Right atrium auricular region (tissue), 2 donors: ENCODE results near the gene SMAD1. TPM values are rescaled to one million over a fixed set of nuclear protein-coding genes. Genes with fewer than 3 reads are reported as not detected.

ENCODE experiments used
- DNase-seq: peaks from one replicate; pipeline ENCODE4 v3.0.0-alpha.2; 2019; ENCODE audit warnings: low spot score
- H3K27ac ChIP-seq, 2 donors: fragments of 200-600 bp; sonication (generic); 1 replicate in 1 of 2; 2 replicates in 1 of 2; pipeline ENCODE4 v1.5.1; 2016 to 2019
- H3K27me3 ChIP-seq, 2 donors: fragments of 200-600 bp; sonication (generic); one replicate each; pipeline versions ENCODE4 v1.5.1 to v1.6.0; 2017 to 2019
- H3K36me3 ChIP-seq: fragments of 200-600 bp; sonication (generic); one replicate; pipeline ENCODE4 v1.5.1; 2016
- H3K4me1 ChIP-seq, 2 donors: fragments of 200-600 bp; sonication (generic); one replicate each; pipeline versions ENCODE4 v1.5.1 to v1.6.0; 2017 to 2019
- H3K4me3 ChIP-seq, 2 donors: fragments of 200-600 bp; sonication (generic); 1 replicate in 1 of 2; 2 replicates in 1 of 2; pipeline ENCODE4 v1.5.1; 2017 to 2019; ENCODE audit warnings: mild to moderate bottlenecking in 1 of 2, moderate library complexity in 1 of 2
- H3K9me3 ChIP-seq, 2 donors: fragments of 200-600 bp; sonication (generic); one replicate each; pipeline ENCODE4 v1.5.1; 2019
- CTCF ChIP-seq, 2 donors: fragments of 200-600 bp; sonication (generic); IDR thresholded peaks; one replicate each; pipeline ENCODE4 v1.5.1; 2019; ENCODE audit warnings: antibody characterized with exemption in 2 of 2
- total RNA-seq, 2 donors: library from RNA; depleted of rRNA; stranded (reverse); fragments of >200 nt; gene quantifications; one replicate each; pipeline ENCODE4 v1.1.0, GENCODE V29; 2016

Gene SMAD1
- total RNA-seq, 2 donors from 2014 or later, result 12.5 to 13.9 TPM

- DNase-seq, result peak; percentile 68
- peak overlapping the region; percentile 94 to 95 for H3K27ac ChIP-seq
- no peaks in the 10 kb centered on the region for H3K27me3 ChIP-seq
- H3K4me1 ChIP-seq, result peaks cover 0 to 22% of the 10 kb centered on the region in 2 donors
- no peaks in the 10 kb centered on the region for H3K9me3 ChIP-seq
- TF ChIP-seq CTCF (IDR thresholded peaks at IDR 0.05), result no peak
- H3K4me3 ChIP-seq, result peak overlapping the region; percentile 85 to 94
- no peaks in the 10 kb centered on the region for H3K36me3 ChIP-seq
Measured at GRCh38 chr4:145482209-145483037, 770 bp downstream of the SMAD1 start.

- Histone ChIP-seq H3K27me3 (no peaks in the 10 kb centered on the region), H3K27ac (no peak overlapping the region), H3K4me1 (peaks cover 0 to 22% of the 10 kb centered on the region in 2 donors), H3K4me3 (peak overlapping the region; percentile 85 to 94), H3K9me3 (no peaks in the 10 kb centered on the region), H3K36me3 (no peaks in the 10 kb centered on the region)
- TF ChIP-seq CTCF (IDR thresholded peaks at IDR 0.05), result no peak
- DNase-seq, result no peak
Measured at GRCh38 chr4:145483514-145483913, 1.9 kb downstream of the SMAD1 start.

- no peak overlapping the region for H3K4me3 ChIP-seq
- no peak overlapping the region for H3K27ac ChIP-seq
- peaks cover 0 to 28% of the 10 kb centered on the region in 2 donors for H3K4me1 ChIP-seq
Measured at GRCh38 chr4:145484225-145484846, 2.7 kb downstream of the SMAD1 start.

GRCh38 chr4:145485120-145485519 is 3.5 kb downstream of the SMAD1 start:
- H3K9me3 ChIP-seq, result no peaks in the 10 kb centered on the region
- no peak for TF ChIP-seq CTCF (IDR thresholded peaks at IDR 0.05)
- H3K27me3 ChIP-seq, result no peaks in the 10 kb centered on the region
- no peak overlapping the region for H3K4me3 ChIP-seq
- H3K36me3 ChIP-seq, result no peaks in the 10 kb centered on the region
- H3K27ac ChIP-seq, result no peak overlapping the region
- DNase-seq, result no peak
- peaks cover 0 to 28% of the 10 kb centered on the region in 2 donors for H3K4me1 ChIP-seq

More at GRCh38 chr4:145484225-145484846, 2.7 kb downstream of the SMAD1 start:
- Histone ChIP-seq H3K27me3 (no peaks in the 10 kb centered on the region), H3K9me3 (no peaks in the 10 kb centered on the region), H3K36me3 (no peaks in the 10 kb centered on the region)
- TF ChIP-seq CTCF (IDR thresholded peaks at IDR 0.05), result no peak
- no peak for DNase-seq

GRCh38 chr4:145486603-145487002 is 5.0 kb downstream of the SMAD1 start:
- Histone ChIP-seq H3K4me1 (peaks cover 0 to 21% of the 10 kb centered on the region in 2 donors), H3K27ac (no peak overlapping the region)

More at GRCh38 chr4:145486603-145487002, 5.0 kb downstream of the SMAD1 start:
- Histone ChIP-seq H3K9me3 (no peaks in the 10 kb centered on the region), H3K27me3 (no peaks in the 10 kb centered on the region), H3K36me3 (no peaks in the 10 kb centered on the region), H3K4me3 (no peak overlapping the region)
- TF ChIP-seq CTCF (IDR thresholded peaks at IDR 0.05), result no peak
- DNase-seq, result no peak
